ENCODE measurements around the gene TOP1.
"Not testable (repeated sequence)": the region's sequence is repeated elsewhere in the genome, so short reads cannot be mapped to it uniquely, and the experiment has no call there.

Gene TOP1

DNA sequence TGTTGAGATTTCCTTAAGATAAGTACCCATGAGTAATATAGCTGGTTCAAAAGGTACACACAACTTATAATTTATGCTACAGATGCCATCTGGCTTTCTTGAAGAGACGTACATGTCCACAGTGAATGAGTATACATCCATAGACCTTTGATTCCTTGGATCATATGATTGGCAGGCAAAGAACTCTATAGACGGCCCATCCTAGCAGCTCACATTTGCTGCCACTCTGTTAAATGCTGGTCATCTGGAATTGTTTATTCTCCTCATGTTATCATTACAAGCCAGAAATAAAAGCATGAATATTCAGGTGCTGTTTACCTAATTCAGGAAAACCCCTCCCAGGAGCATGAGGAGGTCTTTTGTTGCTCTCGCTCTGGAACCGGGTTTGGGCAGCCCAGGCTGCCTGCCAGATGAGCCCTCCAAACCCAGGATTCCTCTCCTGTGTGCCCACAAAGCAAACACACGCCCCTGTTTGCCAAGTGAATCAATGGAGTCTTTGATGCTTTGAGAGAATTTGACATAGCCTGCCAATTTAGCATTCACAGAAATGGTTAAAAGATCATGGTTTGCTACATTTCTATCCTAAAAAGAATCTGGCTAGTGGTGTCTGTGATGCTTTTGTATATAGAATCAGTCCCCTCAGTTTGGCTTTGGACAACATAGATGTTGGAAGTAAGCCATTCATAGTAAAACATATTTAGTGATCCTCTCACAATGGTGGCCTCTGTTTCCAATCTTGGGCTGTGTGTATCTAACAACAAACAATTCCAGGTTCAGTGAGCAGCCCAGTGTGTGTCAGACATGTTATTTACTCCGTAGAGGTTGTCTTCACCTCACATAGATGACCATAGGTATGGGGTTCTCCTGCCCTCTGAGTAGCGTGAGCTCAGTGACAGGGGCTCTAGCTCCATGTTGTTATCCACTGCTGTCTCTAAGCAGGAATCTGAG lies 91.3 kb downstream of the TOP1 start:
- ATAC-seq (replicated peaks) (no peak), DNase-seq (no peak)
- Mint-ChIP-seq H3K36me3 (peaks cover 27 to 58% of the 10 kb centered on the region in 2 donors), H3K4me3 (no peak overlapping the region), H3K27me3 (no peaks in the 10 kb centered on the region), H3K27ac (no peak overlapping the region), H3K4me1 (no peaks in the 10 kb centered on the region), H3K9me3 (no peaks in the 10 kb centered on the region)

DNA sequence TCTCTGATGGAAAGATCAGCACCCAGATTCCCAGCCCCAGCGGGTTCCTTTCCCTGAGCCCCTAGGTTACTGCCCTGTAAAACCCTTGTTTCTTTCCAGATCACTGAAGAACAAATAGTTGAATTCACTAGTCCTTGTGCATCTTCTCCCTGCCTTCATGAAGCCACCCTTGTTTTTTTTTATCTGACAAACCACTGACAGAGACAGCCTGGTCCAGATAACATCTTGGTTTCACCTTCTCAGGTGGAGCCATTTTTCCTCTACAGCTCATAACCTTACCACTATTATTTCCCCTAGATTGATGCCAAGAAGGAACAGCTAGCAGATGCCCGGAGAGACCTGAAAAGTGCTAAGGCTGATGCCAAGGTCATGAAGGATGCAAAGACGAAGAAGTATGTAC lies 92.8 kb downstream of the TOP1 start:
- H3K36me3 Mint-ChIP-seq = peaks cover 36 to 58% of the 10 kb centered on the region in 2 donors
- no peaks in the 10 kb centered on the region for H3K27me3 Mint-ChIP-seq
- H3K9me3 Mint-ChIP-seq = no peaks in the 10 kb centered on the region
- no peak overlapping the region for H3K4me3 Mint-ChIP-seq
- DNase-seq (no peak), ATAC-seq (replicated peaks) (no peak)
- no peak overlapping the region for H3K27ac Mint-ChIP-seq
- no peaks in the 10 kb centered on the region for H3K4me1 Mint-ChIP-seq

DNA sequence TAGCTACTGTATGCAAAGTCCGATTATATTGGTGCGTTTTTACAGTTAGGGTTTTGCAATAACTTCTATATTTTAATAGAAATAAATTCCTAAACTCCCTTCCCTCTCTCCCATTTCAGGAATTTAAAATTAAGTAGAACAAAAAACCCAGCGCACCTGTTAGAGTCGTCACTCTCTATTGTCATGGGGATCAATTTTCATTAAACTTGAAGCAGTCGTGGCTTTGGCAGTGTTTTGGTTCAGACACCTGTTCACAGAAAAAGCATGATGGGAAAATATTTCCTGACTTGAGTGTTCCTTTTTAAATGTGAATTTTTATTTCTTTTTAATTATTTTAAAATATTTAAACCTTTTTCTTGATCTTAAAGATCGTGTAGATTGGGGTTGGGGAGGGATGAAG lies 95.0 kb downstream of the TOP1 start:
- peaks cover 40 to 61% of the 10 kb centered on the region in 2 donors for H3K36me3 Mint-ChIP-seq
- H3K4me3 Mint-ChIP-seq = no peak overlapping the region
- DNase-seq (no peak), ATAC-seq (replicated peaks) (no peak)
- no peaks in the 10 kb centered on the region for H3K4me1 Mint-ChIP-seq
- H3K9me3 Mint-ChIP-seq = peaks cover 0 to 2% of the 10 kb centered on the region in 2 donors
- H3K27me3 Mint-ChIP-seq = no peaks in the 10 kb centered on the region
- H3K27ac Mint-ChIP-seq = no peak overlapping the region

DNA sequence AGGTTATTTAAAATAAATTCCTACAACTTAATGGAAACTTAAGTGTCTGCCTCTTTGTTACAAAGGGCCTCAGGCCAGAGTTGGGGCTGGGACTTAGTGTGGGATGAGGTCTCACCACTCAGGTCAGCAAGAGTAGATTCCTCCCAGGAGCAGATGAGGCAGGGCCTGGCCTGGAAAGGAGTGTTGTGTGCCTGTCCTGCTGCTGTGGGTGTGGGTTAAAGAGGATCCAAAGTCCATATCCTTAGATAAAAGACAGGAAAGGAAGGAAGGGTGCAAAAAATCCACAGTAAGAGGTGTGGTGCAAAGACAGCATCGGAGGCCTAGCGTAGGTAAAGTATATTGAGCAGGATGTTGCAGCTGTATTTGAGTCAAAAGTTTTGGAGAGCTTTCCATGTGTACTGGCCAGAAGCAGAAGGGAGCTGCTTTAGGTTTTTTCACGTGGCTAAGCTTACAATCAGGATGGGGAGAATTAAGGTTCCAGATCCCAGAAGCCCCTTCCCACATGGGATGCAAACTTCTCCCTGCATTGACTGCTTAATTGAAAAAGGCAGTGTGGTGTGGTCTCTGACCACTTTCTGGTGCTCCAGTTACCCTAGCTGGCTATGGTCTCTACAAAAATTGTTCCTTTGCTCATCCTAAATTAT lies 96.0 kb downstream of the TOP1 start:
- peak overlapping the region; percentile 71 for H3K27ac Mint-ChIP-seq
- DNase-seq (no peak), ATAC-seq (replicated peaks) (no peak)
- H3K4me3 Mint-ChIP-seq = no peak overlapping the region
- H3K36me3 Mint-ChIP-seq = peaks cover 37 to 60% of the 10 kb centered on the region in 2 donors
- no peaks in the 10 kb centered on the region for H3K27me3 Mint-ChIP-seq
- H3K9me3 Mint-ChIP-seq = peaks cover 0 to 2% of the 10 kb centered on the region in 2 donors
- no peaks in the 10 kb centered on the region for H3K4me1 Mint-ChIP-seq

DNA sequence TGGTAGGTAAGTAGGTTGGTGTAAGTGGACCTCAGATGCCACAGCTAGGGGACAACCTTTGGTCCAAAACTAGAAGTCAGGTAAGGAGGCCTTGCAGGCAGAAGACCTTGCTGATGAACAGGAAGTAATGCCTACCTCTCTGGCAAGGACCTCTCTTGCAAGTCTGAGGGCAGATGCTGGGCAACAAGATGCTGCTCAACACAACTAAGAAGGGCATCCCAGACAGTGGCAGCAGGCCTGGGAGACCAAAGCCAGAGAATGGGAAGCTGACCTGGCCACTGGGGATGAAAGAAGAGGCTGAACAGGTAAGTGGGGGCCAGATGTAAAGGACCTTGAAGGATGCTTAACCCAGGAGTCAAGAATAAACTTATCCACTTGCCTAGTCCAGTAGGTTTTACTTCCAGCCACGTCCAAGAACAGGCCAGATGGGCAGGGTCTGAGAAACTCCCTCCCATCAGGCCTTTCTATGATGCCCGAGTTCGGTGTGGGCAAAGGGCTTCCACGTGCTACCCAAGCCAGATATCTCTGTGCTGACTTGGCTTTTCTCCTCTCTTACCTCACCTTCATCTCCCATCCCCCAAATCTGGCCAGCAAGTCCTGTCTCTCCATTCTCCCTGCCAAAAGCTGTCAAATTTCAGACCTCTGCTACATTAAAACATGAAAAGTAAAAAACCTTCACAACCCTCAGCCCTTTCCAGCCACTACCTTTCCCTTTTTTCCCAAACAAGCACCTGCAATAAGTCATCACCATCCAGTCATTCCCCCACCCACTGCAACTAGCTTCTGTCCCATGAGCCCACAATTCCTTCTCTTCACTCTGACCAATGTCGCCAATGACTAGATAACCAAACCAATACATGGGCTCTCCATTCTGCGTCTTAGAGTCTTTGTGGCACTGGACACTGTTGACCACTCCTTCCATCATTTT lies 97.2 kb downstream of the TOP1 start:
- DNase-seq (no peak), ATAC-seq (replicated peaks) (no peak)
- H3K4me3 Mint-ChIP-seq = no peak overlapping the region
- no peaks in the 10 kb centered on the region for H3K27me3 Mint-ChIP-seq
- H3K4me1 Mint-ChIP-seq = peaks cover 0 to 2% of the 10 kb centered on the region in 2 donors
- H3K9me3 Mint-ChIP-seq = peaks cover 0 to 2% of the 10 kb centered on the region in 2 donors
- peaks cover 35 to 52% of the 10 kb centered on the region in 2 donors for H3K36me3 Mint-ChIP-seq
- H3K27ac Mint-ChIP-seq = peak overlapping the region; percentile 66

DNA sequence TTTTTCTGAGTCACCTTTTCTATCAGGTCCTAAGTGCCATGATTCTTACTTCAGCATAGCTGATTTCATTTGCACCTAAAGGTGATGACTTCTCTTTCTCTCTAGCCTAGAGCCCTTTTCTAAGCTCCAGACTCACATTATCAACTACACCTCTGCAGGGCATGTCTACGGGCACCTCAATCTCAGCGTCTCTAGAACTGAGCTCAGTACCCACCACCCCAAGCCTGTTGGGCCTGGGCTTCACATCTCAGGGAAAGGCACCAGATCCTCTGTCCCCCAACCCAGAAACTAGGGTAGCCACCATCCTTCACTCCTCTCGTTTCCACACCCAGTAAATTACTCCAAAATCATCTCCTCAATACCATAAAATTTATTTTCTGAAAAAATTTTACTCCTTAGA lies 98.1 kb downstream of the TOP1 start:
- Mint-ChIP-seq H3K9me3 (peaks cover 0 to 2% of the 10 kb centered on the region in 2 donors), H3K27ac (peak overlapping the region; percentile 2), H3K27me3 (no peaks in the 10 kb centered on the region), H3K36me3 (peaks cover 30 to 45% of the 10 kb centered on the region in 2 donors), H3K4me3 (no peak overlapping the region), H3K4me1 (peaks cover 6 to 9% of the 10 kb centered on the region in 2 donors)
- ATAC-seq (replicated peaks) (no peak), DNase-seq (no peak)

DNA sequence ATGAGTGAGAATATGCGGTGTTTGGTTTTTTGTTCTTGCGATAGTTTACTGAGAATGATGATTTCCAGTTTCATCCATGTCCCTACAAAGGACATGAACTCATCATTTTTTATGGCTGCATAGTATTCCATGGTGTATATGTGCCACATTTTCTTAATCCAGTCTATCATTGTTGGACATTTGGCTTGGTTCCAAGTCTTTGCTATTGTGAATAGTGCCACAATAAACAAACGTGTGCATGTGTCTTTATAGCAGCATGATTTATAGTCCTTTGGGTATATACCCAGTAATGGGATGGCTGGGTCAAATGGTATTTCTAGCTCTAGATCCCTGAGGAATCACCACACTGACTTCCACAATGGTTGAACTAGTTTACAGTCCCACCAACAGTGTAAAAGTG lies 99.7 kb downstream of the TOP1 start:
- not testable (repeated sequence) for H3K4me3 Mint-ChIP-seq; H3K9me3 Mint-ChIP-seq; ATAC-seq (replicated peaks); H3K27ac Mint-ChIP-seq; DNase-seq; H3K27me3 Mint-ChIP-seq
- Mint-ChIP-seq H3K36me3 (peaks cover 24 to 35% of the 10 kb centered on the region in 2 donors), H3K4me1 (peaks cover 10 to 14% of the 10 kb centered on the region in 2 donors)

DNA sequence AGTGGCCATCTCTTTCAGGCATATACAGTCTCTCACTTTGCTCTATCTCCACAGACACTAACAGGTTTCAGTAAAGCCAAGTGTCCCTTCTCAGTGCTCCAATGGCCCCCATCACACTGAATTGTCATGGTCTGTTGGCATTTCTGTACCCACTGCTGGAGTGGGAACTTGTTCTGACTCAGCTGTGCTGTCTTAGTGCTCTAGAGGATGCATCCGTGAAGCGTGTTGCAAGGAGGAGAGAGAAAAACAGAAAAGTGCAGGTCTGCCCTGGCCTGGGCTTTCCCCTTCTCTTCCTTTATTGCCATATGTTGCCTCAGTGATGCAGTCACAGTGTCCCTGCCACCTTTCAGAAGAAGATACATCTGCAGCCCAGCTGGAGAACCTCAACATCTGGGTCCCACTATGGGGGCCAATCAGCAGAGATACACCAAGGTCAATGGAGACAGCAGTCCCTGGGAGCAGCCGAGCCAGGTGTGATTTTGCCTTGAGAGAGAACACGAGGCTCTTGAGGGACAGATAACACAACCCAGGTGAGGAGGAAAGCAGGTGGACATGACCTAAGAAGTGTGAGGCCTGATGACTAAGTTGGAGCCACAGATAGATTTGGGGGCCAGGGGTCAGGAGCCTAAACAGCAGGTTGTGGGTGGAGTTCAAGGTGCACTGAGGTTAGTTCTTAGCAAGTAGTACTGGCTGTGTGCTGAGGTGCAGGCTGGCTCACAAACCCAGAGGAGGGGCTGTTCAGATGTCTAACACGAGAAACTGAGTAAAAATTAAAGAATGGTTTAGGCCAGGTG lies 103.2 kb downstream of the TOP1 start:
- no peak overlapping the region for H3K4me3 Mint-ChIP-seq
- peaks cover 0 to 2% of the 10 kb centered on the region in 2 donors for H3K9me3 Mint-ChIP-seq
- ATAC-seq (replicated peaks) (peak; percentile 59 to 69), DNase-seq (peak; percentile 21)
- H3K27ac Mint-ChIP-seq = peak overlapping the region; percentile 37
- peaks cover 3 to 11% of the 10 kb centered on the region in 2 donors for H3K36me3 Mint-ChIP-seq
- H3K4me1 Mint-ChIP-seq = peaks cover 30 to 33% of the 10 kb centered on the region in 2 donors
- peaks cover 0 to 6% of the 10 kb centered on the region in 2 donors for H3K27me3 Mint-ChIP-seq

DNA sequence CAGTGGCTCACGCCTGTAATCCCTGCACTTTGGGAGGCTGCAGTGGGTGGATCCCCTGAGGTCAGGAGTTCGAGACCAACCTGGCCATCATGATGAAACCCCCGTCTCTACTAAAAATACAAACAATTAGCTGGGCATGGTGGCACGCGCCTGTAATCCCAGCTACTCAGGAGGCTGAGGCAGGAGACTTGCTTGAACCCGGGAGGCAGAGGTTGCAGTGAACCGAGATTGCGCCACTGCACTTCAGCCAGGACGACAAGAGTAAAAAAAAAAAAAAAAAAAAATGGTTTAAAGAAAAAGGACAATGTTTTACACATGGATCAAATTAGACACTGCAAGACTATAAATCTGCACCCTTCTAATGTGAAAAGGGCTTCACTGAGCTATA lies 103.8 kb downstream of the TOP1 start:
- H3K9me3 Mint-ChIP-seq; ATAC-seq (replicated peaks); H3K4me3 Mint-ChIP-seq: not testable (repeated sequence)

DNA sequence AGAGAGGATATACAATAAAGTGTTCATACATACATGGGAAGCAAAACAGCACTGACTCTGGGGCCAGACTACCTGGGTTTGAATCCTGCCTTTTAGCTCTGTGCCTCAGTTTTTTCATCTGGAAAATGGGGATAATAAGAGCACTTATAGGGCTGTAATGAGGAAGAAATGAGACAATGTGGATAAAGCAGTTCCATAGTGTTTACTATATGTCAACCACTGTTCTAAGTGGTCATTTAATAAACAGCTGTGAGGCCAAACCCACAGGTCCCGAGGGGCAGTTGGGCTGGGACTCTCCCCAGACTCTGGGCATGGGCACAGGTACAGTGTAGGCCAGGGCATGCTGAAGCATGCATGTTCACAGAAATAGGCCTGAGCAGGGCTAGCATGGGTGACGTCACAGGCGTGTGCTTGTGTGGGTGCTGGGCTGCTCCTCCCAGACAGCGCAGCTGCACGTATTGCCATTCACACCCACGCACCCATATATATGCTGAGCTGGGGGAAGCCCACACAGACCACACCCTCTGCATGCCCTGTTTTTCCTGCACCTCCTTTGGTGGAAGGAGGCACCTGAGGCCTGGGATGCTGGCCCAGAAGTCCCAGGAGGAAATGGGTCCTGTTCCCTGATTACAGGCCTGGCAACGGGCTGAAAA lies 105.2 kb downstream of the TOP1 start:
- DNase-seq = no peak
- Mint-ChIP-seq H3K9me3 (no peaks in the 10 kb centered on the region), H3K4me1 (peaks cover 36 to 43% of the 10 kb centered on the region in 2 donors), H3K27me3 (peaks cover 0 to 6% of the 10 kb centered on the region in 2 donors), H3K27ac (peak overlapping the region; percentile 59), H3K4me3 (no peak overlapping the region), H3K36me3 (peaks cover 0 to 3% of the 10 kb centered on the region in 2 donors)
- ATAC-seq (replicated peaks) = no peak

More for the DNA sequence above, 103.8 kb downstream of the TOP1 start:
- peaks cover 30 to 33% of the 10 kb centered on the region in 2 donors for H3K4me1 Mint-ChIP-seq
- H3K36me3 Mint-ChIP-seq, H3K27me3 Mint-ChIP-seq, H3K27ac Mint-ChIP-seq, DNase-seq: not testable (repeated sequence)

DNA sequence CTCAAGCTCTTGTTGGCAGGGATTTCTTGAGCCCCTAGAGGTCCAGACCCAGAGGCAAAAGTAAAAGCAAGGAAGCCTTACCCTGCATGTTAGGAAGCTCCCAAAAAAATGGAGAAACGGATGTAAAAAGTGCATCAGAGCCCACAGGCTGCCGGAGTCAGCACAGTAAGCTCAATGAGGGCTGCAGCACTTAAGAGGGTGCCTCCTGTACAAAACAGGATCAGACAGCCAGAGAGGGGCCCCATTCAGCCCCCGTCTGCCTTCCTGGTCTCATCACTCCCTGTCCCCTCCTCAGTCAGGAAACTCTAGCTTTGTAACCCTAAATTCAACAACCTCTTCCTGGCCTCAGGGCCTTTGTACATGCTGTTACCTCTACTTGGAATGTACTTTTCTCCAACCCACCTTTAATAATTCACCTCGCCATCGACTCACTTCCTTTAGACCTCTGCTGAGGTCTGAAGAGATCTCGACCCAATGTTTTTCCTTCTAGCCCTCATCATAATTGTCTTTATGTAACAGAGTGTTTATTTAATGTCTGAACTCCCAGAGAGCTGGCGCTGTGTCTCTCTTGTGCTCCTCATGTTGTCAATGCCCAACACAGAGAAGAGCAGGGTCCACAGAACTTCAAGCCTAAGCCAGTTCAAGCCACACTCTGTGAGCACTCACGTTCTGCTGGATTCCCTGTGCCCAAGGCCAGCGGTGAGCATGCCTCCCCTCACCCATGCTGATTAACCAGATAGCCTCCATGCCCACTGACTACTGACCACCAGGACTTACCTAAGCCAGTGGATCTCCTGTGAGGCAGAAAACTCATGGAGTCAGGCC lies 106.0 kb downstream of the TOP1 start:
- ATAC-seq (replicated peaks) (no peak), DNase-seq (no peak)
- peaks cover 0 to 6% of the 10 kb centered on the region in 2 donors for H3K27me3 Mint-ChIP-seq
- H3K9me3 Mint-ChIP-seq = no peaks in the 10 kb centered on the region
- H3K4me1 Mint-ChIP-seq = peaks cover 42 to 51% of the 10 kb centered on the region in 2 donors
- H3K4me3 Mint-ChIP-seq = no peak overlapping the region
- no peak overlapping the region for H3K27ac Mint-ChIP-seq
- H3K36me3 Mint-ChIP-seq = peaks cover 0 to 1% of the 10 kb centered on the region in 2 donors

DNA sequence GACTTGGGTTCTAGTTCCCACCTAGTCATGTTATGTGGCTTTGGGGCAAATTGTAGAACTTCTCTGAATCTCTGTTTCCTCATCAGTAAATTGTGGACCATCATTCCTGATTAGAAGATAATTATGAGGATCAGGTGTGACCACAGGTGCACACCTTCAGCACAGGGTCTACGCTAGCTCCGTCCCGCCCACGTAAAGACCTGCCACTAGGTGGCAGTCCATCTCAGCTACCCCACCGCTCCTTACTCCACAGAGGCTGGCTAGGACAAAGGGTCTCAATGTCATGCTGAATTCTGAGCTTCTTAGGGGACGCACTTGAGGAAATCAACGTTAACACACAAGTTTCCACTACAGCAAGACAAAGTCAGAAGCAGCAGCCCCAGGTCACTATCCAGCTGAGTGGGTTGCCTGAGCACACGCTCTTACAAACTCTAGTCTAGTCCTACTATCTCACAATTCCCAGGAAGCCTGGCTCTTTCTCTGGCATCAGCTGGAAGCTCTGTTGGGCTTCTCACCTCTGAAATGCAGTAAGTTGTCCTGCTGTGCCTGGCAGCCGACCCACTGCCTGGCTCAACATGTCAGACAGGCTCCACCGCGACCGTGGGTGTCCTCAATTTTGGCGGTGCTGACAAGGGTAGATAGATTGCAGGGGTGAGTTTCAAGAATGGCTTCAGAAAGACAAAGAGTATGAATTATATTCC lies 106.7 kb downstream of the TOP1 start:
- Mint-ChIP-seq H3K27ac (peak overlapping the region; percentile 92), H3K9me3 (no peaks in the 10 kb centered on the region), H3K27me3 (peaks cover 0 to 6% of the 10 kb centered on the region in 2 donors), H3K4me3 (peak overlapping the region; percentile 81 to 87), H3K36me3 (peaks cover 0 to 2% of the 10 kb centered on the region in 2 donors), H3K4me1 (peaks cover 49 to 58% of the 10 kb centered on the region in 2 donors)
- ATAC-seq (replicated peaks) (peak in 1 of 2 donors; percentile 24), DNase-seq (peak; percentile 35)
